SK-N-SH treated with all-trans-retinoic acid at 6 μM for 48 hours (cell line): ENCODE measurements around the gene OTOR.

ENCODE experiments used
- ISL1 ChIP-seq: fragments of 250-450 bp; sonication (Bioruptor Pico); IDR thresholded peaks from 2 replicates; pipeline ENCODE4 v2.1.2; 2022; ENCODE audit warnings: mild to moderate bottlenecking, moderate library complexity
- OSR1 ChIP-seq: fragments of 250-450 bp; sonication (Bioruptor Pico); IDR thresholded peaks from 2 replicates; pipeline ENCODE4 v1.8.0; 2022; ENCODE audit warnings: moderate library complexity, mild to moderate bottlenecking, inconsistent platforms
- TSHZ2 ChIP-seq: fragments of 250-450 bp; sonication (Bioruptor Pico); IDR thresholded peaks from 2 replicates; pipeline ENCODE4 v1.5.0; 2020; ENCODE audit warnings: mild to moderate bottlenecking, moderate library complexity
- ZNF565 ChIP-seq: fragments of 450-650 bp; formaldehyde crosslinking; conservative IDR thresholded peaks from 2 replicates; pipeline ENCODE4 v1.5.0; 2020; ENCODE audit warnings: low read depth, mild to moderate bottlenecking, moderate library complexity
- TF ChIP-seq, protein P1 (sequence below): fragments of 250-450 bp; sonication (Bioruptor Pico); IDR thresholded peaks from 2 replicates; pipeline ENCODE4 v1.5.1; 2020; ENCODE audit warnings: low read depth, mild to moderate bottlenecking, moderate library complexity

GRCh38 chr20:16771213-16771612 lies 23.1 kb downstream of the OTOR start:
- TF ChIP-seq OSR1 (CRISPR knock-in tag) (no peak), ISL1 (CRISPR knock-in tag) (no peak), ZNF565 (CRISPR knock-in tag) (no peak), TSHZ2 (no peak)
- TF ChIP-seq, protein P1, sequence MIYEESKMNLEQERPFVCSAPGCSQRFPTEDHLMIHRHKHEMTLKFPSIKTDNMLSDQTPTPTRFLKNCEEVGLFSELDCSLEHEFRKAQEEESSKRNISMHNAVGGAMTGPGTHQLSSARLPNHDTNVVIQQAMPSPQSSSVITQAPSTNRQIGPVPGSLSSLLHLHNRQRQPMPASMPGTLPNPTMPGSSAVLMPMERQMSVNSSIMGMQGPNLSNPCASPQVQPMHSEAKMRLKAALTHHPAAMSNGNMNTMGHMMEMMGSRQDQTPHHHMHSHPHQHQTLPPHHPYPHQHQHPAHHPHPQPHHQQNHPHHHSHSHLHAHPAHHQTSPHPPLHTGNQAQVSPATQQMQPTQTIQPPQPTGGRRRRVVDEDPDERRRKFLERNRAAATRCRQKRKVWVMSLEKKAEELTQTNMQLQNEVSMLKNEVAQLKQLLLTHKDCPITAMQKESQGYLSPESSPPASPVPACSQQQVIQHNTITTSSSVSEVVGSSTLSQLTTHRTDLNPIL (CRISPR knock-in tag) = no peak
